Fibroblast of mammary gland (primary cell): ENCODE data around the gene FAM20C.
"Not testable (repeated sequence)": the region's sequence is repeated elsewhere in the genome, so short reads cannot be mapped to it uniquely, and the experiment has no call there.

ENCODE experiments used
- DNase-seq: peaks from one replicate; pipeline ENCODE4 v3.0.0-alpha.2; 2010; ENCODE audit warnings: low read depth
- H3K4me3 ChIP-seq: 2 replicates; pipeline ENCODE4 v1.5.1; 2011; ENCODE audit warnings: low read depth, mild to moderate bottlenecking, low read length, moderate library complexity; ENCODE audit not compliant: control insufficient read depth
- CTCF ChIP-seq: conservative IDR thresholded peaks from 2 replicates; pipeline ENCODE4 v1.5.1; 2011; ENCODE audit warnings: low read depth, low read length, inconsistent platforms; ENCODE audit not compliant: control insufficient read depth, insufficient read depth

FAM20C gene

DNA sequence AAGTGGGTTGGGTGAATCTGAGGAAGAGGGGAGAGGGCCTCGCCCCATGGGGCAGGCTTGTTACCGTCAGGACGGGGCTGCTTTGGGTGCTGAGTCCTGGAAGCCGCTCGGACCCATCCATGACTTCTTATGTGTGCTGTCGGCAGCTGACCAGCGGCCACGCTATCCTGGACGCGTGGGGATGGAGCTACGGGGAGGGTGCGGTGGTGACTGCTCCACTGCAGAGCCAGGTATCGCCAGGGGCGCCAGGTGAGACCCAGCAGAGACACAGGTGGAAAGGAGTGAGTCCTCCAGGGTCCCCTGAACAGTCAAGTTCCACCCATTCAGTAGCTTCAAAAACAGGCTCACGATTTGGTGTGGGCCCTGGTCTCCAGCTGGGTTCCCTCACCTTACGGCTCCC, 10.6 kb upstream of the FAM20C start:
- no peak for DNase-seq
- no peak overlapping the region for H3K4me3 ChIP-seq
- no peak for TF ChIP-seq CTCF

GRCh38 chr7:182502-182901, 9.9 kb upstream of the FAM20C start:
- not testable (repeated sequence) for H3K4me3 ChIP-seq, DNase-seq

DNA sequence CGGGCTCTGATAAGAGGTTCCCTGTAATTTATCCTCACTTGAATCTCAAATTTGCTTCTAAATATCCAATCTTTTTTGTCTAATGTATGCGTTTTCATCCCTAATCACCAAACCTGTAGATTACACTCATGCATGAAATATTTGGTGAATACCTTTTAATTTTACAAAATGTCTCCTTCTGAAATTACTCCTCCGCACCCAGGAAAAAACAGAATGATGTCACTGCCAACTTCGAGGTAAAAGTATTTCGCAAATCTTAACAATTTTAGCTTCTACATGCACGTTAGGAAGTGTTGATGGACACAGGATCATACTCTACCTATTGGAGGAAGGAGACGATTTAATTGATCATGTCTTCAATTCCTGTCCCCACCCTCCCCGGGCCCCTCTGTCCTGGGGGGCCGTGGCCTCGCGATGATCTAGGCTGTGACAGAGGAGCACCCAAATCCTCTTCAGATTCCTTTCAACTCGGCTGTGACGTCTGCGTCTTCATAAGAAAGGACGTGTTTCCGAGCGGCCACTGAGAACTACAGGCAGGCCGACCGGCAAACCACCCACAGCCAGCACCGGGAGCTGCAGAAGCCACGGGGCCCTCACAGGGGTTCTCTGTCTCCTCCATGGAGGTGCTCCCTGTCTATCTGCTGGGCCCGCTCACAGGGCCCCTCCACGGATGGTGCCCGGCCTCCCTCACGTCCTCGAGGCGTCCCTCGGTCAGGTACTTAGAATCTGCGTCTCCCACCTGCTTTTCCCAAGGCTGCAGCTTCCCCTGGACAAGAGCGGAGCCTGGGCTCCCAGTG, 8.7 kb upstream of the FAM20C start:
- no peak for DNase-seq
- no peak overlapping the region for H3K4me3 ChIP-seq
- no peak for TF ChIP-seq CTCF

- DNase-seq, result peak; percentile 38
- TF ChIP-seq CTCF, result no peak
Observed at GRCh38 chr7:184294-185264, 7.8 kb upstream of the FAM20C start.

GRCh38 chr7:186516-187113, 5.8 kb upstream of the FAM20C start:
- H3K4me3 ChIP-seq, result no peak overlapping the region
- no peak for DNase-seq
- no peak for TF ChIP-seq CTCF

More at GRCh38 chr7:184294-185264, 7.8 kb upstream of the FAM20C start:
- H3K4me3 ChIP-seq, result no peak overlapping the region

- H3K4me3 ChIP-seq, result no peak overlapping the region
- no peak for DNase-seq
- TF ChIP-seq CTCF, result no peak
Observed at GRCh38 chr7:187227-187927, 5.0 kb upstream of the FAM20C start.
